Mesendoderm (in vitro differentiated cells): ENCODE measurements around the gene C5orf52.
"Not testable (repeated sequence)": the region's sequence is repeated elsewhere in the genome, so short reads cannot be mapped to it uniquely, and the experiment has no call there.

Experiments
- DNase-seq: peaks from one replicate; pipeline ENCODE4 v3.0.0; 2013
- H2AK5ac ChIP-seq: 2 replicates; pipeline ENCODE4 v1.6.1; 2013; ENCODE audit warnings: low read length, inconsistent platforms
- H2BK120ac ChIP-seq: 2 replicates; pipeline ENCODE4 v1.6.1; 2013; ENCODE audit warnings: low read depth, mild to moderate bottlenecking, low read length, moderate library complexity, mixed read lengths
- H2BK15ac ChIP-seq: replicated peaks from 2 replicates; pipeline ENCODE4 v1.6.1; 2013; ENCODE audit warnings: low read depth, mild to moderate bottlenecking, moderate library complexity
- H2BK5ac ChIP-seq: 2 replicates; pipeline ENCODE4 v1.6.1; 2013; ENCODE audit warnings: low read length, inconsistent platforms
- H3K18ac ChIP-seq: 2 replicates; pipeline ENCODE4 v1.6.1; 2013; ENCODE audit warnings: mild to moderate bottlenecking, low read length, mixed read lengths
- H3K23ac ChIP-seq: one replicate; pipeline ENCODE4 v1.6.1; 2013; ENCODE audit warnings: low read length
- H3K27ac ChIP-seq: 2 replicates; pipeline ENCODE4 v1.5.1; 2013; ENCODE audit warnings: low read depth, mild to moderate bottlenecking, inconsistent platforms, low read length, moderate library complexity
- H3K27me3 ChIP-seq: 2 replicates; pipeline ENCODE4 v1.6.1; 2013; ENCODE audit warnings: low read length, control low read depth, mild to moderate bottlenecking, inconsistent platforms; ENCODE audit not compliant: insufficient read depth, poor library complexity
- H3K36me3 ChIP-seq: 2 replicates; pipeline ENCODE4 v1.6.1; 2013; ENCODE audit warnings: low read length, inconsistent platforms; ENCODE audit not compliant: control insufficient read depth, insufficient read depth
- H3K4ac ChIP-seq: one replicate; pipeline ENCODE4 v1.6.1; 2013; ENCODE audit warnings: low read depth, mild to moderate bottlenecking, low read length, moderate library complexity
- H3K4me1 ChIP-seq: 2 replicates; pipeline ENCODE4 v1.6.1; 2013; ENCODE audit warnings: low read depth, low read length, inconsistent platforms; ENCODE audit not compliant: control insufficient read depth
- H3K4me2 ChIP-seq: 2 replicates; pipeline ENCODE4 v1.6.1; 2013; ENCODE audit warnings: low read length
- H3K4me3 ChIP-seq: 2 replicates; pipeline ENCODE4 v1.5.1; 2013; ENCODE audit warnings: mild to moderate bottlenecking, low read length
- H3K56ac ChIP-seq: one replicate; pipeline ENCODE4 v1.6.1; 2013; ENCODE audit warnings: low read length
- H3K79me1 ChIP-seq: 2 replicates; pipeline ENCODE4 v1.6.1; 2013; ENCODE audit warnings: low read length, inconsistent platforms
- H3K79me2 ChIP-seq: 2 replicates; pipeline ENCODE4 v1.6.1; 2013; ENCODE audit warnings: mild to moderate bottlenecking, low read length; ENCODE audit not compliant: control insufficient read depth, insufficient read depth
- H3K9ac ChIP-seq: 2 replicates; pipeline ENCODE4 v1.6.1; 2013; ENCODE audit warnings: low read length, inconsistent platforms
- H4K5ac ChIP-seq: one replicate; pipeline ENCODE4 v1.6.1; 2013; ENCODE audit warnings: low read length
- H4K8ac ChIP-seq: one replicate; pipeline ENCODE4 v1.6.1; 2013; ENCODE audit warnings: low read depth, mild to moderate bottlenecking, control low read depth, low read length, moderate library complexity
- WGBS: extraction: QIAGEN DNeasy Blood & Tissue Kit; methylation state at CpG from one replicate; pipeline ENCODE4 v1.1.7; 2013; ENCODE audit warnings: low lambda C conversion rate, missing lambda C conversion rate; ENCODE audit not compliant: insufficient coverage; ENCODE audit errors: extremely low coverage; 5-methylcytosine and 5-hydroxymethylcytosine counted together

The C5orf52 gene

GRCh38 chr5:157727858-157728257 is 56.5 kb downstream of the C5orf52 start:
- not testable (repeated sequence) for H3K79me1 ChIP-seq, H3K36me3 ChIP-seq, H3K56ac ChIP-seq, H3K23ac ChIP-seq, H2BK5ac ChIP-seq, H3K79me2 ChIP-seq, DNase-seq, H4K5ac ChIP-seq, H2BK15ac ChIP-seq, H2AK5ac ChIP-seq, H3K27me3 ChIP-seq, H3K4me2 ChIP-seq, H4K8ac ChIP-seq, H3K4me1 ChIP-seq, H3K4ac ChIP-seq, H3K27ac ChIP-seq, H3K18ac ChIP-seq, H3K9ac ChIP-seq, H3K4me3 ChIP-seq, H2BK120ac ChIP-seq
- no CpG with 5 or more reads among the region's 1 CpG for WGBS
